ENCODE measurements around the gene UNK.

Gene UNK

DNA sequence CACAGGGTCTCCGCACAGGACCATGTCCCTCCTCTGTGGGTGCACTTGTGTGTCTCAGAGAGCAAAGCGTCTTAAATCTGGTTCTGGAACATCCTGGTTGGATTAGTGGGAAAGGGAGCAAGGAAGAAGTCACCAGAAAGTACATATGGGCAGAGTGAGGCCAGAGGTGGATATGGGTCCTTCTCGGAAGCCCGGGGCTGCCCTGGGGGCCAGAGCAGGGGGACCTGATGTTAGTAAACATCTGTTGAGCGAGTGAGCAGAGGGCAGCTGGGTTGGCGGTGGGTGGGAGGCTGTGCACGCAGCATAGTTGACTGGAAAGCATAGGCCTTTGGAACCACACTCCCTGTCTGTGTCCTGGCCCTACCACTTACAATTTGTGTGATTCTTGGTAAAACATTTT is 36.9 kb downstream of the UNK start:
- TF ChIP-seq POLR2AphosphoS5 (IDR thresholded peaks at IDR 0.05; ENCODE audit: low read depth, low read length), result no peak
- no peak for TF ChIP-seq TAF1 (IDR thresholded peaks at IDR 0.05; ENCODE audit: borderline replicate concordance, insufficient read depth, low read length)

DNA sequence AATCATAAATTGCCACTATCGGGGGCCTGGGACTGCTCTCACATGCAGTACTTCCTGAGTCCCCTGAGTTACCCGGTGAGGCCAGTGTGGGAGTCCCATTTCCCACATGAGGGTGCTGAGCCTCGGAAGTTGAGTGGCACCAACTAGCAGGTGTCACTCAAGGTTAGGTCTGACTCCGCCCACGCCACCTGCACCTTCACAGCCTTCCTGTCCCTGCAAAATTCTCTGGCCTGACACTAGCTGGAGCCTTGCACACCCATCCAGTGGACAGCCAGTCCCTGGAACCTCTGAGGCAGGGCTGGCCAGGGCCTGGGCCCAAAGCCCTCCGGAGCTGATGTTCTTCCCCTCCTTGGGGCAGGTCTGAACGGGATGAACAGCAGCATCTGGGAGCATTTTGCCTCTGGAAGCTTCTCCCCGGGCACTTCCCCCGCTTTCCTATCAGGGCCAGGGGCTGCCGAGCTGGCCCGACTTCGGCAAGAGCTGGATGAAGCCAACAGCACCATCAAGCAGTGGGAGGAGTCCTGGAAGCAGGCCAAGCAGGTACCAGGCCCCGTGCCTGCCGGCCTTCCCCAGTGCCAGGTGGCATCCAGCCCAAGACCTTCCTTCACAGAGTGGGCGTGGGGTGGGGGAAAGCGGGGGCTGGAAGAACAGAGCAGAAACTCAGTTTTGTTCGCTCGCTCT is 37.7 kb downstream of the UNK start:
- no peak for TF ChIP-seq SIN3A (IDR thresholded peaks at IDR 0.05; ENCODE audit: borderline replicate concordance, insufficient read depth, low read length)
- TF ChIP-seq TAF1 (IDR thresholded peaks at IDR 0.05; ENCODE audit: borderline replicate concordance, insufficient read depth, low read length), result no peak
- TF ChIP-seq, protein P1, sequence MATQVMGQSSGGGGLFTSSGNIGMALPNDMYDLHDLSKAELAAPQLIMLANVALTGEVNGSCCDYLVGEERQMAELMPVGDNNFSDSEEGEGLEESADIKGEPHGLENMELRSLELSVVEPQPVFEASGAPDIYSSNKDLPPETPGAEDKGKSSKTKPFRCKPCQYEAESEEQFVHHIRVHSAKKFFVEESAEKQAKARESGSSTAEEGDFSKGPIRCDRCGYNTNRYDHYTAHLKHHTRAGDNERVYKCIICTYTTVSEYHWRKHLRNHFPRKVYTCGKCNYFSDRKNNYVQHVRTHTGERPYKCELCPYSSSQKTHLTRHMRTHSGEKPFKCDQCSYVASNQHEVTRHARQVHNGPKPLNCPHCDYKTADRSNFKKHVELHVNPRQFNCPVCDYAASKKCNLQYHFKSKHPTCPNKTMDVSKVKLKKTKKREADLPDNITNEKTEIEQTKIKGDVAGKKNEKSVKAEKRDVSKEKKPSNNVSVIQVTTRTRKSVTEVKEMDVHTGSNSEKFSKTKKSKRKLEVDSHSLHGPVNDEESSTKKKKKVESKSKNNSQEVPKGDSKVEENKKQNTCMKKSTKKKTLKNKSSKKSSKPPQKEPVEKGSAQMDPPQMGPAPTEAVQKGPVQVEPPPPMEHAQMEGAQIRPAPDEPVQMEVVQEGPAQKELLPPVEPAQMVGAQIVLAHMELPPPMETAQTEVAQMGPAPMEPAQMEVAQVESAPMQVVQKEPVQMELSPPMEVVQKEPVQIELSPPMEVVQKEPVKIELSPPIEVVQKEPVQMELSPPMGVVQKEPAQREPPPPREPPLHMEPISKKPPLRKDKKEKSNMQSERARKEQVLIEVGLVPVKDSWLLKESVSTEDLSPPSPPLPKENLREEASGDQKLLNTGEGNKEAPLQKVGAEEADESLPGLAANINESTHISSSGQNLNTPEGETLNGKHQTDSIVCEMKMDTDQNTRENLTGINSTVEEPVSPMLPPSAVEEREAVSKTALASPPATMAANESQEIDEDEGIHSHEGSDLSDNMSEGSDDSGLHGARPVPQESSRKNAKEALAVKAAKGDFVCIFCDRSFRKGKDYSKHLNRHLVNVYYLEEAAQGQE (IDR thresholded peaks at IDR 0.05; ENCODE audit: insufficient read depth in 1 of 2, low read depth in 2 of 2, low read length in 2 of 2), result no peak
- no peak for TF ChIP-seq FOXP2 (optimal IDR thresholded peaks at IDR 0.05; ENCODE audit: borderline replicate concordance, extremely low read depth, extremely low read length, insufficient read depth)
- no peak for TF ChIP-seq POLR2AphosphoS5 (IDR thresholded peaks at IDR 0.05; ENCODE audit: low read depth, low read length)

- TF ChIP-seq SIN3A (IDR thresholded peaks at IDR 0.05; ENCODE audit: borderline replicate concordance, insufficient read depth, low read length) (no peak), FOXP2 (optimal IDR thresholded peaks at IDR 0.05; ENCODE audit: borderline replicate concordance, extremely low read depth, extremely low read length, insufficient read depth) (no peak), TAF1 (IDR thresholded peaks at IDR 0.05; ENCODE audit: borderline replicate concordance, insufficient read depth, low read length) (no peak), POLR2AphosphoS5 (IDR thresholded peaks at IDR 0.05; ENCODE audit: low read depth, low read length) (no peak)
- TF ChIP-seq, protein P1 (IDR thresholded peaks at IDR 0.05; ENCODE audit: insufficient read depth in 1 of 2, low read depth in 2 of 2, low read length in 2 of 2), result no peak
These were observed 38.2 kb downstream of the UNK start for GRCh38 chr17:75822800-75823166.

DNA sequence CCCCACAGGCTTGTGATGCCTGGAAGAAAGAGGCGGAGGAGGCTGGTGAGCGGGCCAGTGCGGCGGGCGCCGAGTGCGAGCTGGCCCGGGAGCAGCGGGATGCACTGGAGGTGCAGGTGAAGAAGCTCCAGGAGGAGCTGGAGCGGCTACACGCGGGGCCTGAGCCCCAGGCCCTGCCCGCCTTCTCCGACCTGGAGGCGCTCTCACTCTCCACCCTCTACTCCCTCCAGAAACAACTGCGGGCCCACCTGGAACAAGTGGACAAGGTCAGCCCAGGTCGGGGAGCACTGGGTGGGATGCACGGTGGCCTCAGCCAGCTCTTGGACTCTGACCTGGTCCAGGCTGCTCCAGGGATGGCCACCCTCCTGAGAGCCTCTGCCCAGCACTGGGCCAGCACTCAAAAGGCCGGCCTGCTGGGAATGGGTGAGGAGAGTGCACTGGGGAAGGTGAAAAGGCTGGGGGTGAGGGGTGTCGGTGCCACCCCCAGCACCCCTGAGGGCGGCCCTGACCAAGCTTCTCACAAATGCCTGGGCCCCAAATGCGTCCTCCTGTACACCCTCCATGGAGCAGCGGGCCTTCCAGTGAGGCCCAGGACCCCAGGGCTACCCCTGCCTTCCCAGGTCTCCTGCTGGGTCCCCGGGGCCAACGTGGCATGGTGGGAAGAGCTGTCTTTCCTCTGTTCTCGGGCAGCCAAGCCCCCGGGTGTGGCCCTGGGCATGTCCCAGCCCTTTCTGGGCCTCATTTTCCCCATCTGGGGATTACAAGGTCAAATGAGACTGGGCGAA is 38.8 kb downstream of the UNK start:
- TF ChIP-seq POLR2AphosphoS5 (IDR thresholded peaks at IDR 0.05; ENCODE audit: low read depth, low read length), result no peak
- TF ChIP-seq TAF1 (IDR thresholded peaks at IDR 0.05; ENCODE audit: borderline replicate concordance, insufficient read depth, low read length), result no peak
- TF ChIP-seq SIN3A (IDR thresholded peaks at IDR 0.05; ENCODE audit: borderline replicate concordance, insufficient read depth, low read length), result no peak
- no peak for TF ChIP-seq FOXP2 (optimal IDR thresholded peaks at IDR 0.05; ENCODE audit: borderline replicate concordance, extremely low read depth, extremely low read length, insufficient read depth)
- TF ChIP-seq, protein P1 (IDR thresholded peaks at IDR 0.05; ENCODE audit: insufficient read depth in 1 of 2, low read depth in 2 of 2, low read length in 2 of 2), result no peak

- TF ChIP-seq, protein P1 (IDR thresholded peaks at IDR 0.05; ENCODE audit: insufficient read depth in 1 of 2, low read depth in 2 of 2, low read length in 2 of 2), result no peak
- no peak for TF ChIP-seq TAF1 (IDR thresholded peaks at IDR 0.05; ENCODE audit: borderline replicate concordance, insufficient read depth, low read length)
These were observed 39.5 kb downstream of the UNK start for GRCh38 chr17:75824050-75824552.
